Activated naive CD8-positive, alpha-beta T cell treated with anti-CD3 and anti-CD28 coated beads, Interleukin-2, amount 50 U/mL, for 24 hours (primary cell): ENCODE data around the gene MALSU1.
"Not testable (repeated sequence)": the region's sequence is repeated elsewhere in the genome, so short reads cannot be mapped to it uniquely, and the experiment has no call there.

Experiments
- ATAC-seq: fragments of 150-1000 bp; cut with Tn5 transposase; one replicate; pipeline ENCODE4 v1.10.0; 2021
- DNase-seq: peaks from one replicate; pipeline ENCODE4 v3.0.0; 2021
- H3K27ac Mint-ChIP-seq: one replicate; pipeline ENCODE4 v1.8.0; 2021; ENCODE audit warnings: mild to moderate bottlenecking, mixed read lengths
- H3K27me3 Mint-ChIP-seq: one replicate; pipeline ENCODE4 v1.8.0; 2021; ENCODE audit warnings: mixed read lengths
- H3K36me3 Mint-ChIP-seq: one replicate; pipeline ENCODE4 v1.8.0; 2021; ENCODE audit warnings: low read depth, mixed read lengths
- H3K4me1 Mint-ChIP-seq: one replicate; pipeline ENCODE4 v1.8.0; 2021; ENCODE audit warnings: mixed read lengths
- H3K4me3 Mint-ChIP-seq: one replicate; pipeline ENCODE4 v1.8.0; 2021; ENCODE audit warnings: mild to moderate bottlenecking, moderate library complexity, mixed read lengths
- H3K9me3 Mint-ChIP-seq: one replicate; pipeline ENCODE4 v1.8.0; 2021; ENCODE audit warnings: mixed read lengths

MALSU1 gene

DNA sequence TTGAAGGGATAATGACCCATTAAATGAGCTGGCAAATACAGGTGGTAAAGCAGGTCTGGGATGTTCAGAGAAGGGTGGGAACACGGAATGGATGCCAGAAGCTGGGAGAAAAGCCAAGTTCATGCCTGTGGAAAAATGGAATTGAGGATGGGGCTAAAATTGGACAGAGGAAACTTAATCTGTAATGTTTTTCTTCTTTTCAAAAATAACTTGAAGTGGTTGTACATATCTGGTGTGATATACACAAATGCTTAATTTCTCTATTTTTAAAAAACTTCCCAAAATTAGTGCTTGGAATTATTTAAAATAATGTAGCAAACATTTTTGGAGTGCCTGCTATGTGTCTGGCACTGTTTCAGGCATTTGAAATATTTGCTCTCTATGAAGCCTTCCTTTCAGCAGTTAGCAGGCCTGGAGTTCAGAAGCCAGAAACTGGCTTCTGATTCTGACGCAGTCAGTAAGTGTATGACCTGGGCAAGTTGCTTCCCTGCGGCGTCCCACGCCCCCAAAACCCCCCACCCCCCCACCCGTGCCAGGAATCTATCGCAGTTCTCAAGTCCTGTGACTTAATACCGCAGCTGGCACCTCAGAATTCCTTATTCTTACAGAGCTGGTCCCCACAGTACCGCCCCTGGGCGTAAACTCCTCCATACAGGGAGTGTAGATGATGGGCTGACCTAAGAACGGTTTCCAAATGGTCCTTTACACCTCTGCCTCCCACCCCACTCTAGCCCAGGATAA lies 828 bp upstream of the MALSU1 start:
- DNase-seq (no peak), ATAC-seq (no peak)
- Mint-ChIP-seq H3K27me3 (peaks cover 3% of the 10 kb centered on the region), H3K4me1 (peaks cover 37% of the 10 kb centered on the region), H3K4me3 (peak overlapping the region; percentile 90), H3K27ac (peak overlapping the region; percentile 97), H3K36me3 (peaks cover 24% of the 10 kb centered on the region), H3K9me3 (peaks cover 4% of the 10 kb centered on the region)

GRCh38 chr7:23299770-23300300 lies 696 bp downstream of the MALSU1 start:
- Mint-ChIP-seq H3K4me3 (peak overlapping the region; percentile 90), H3K27me3 (peaks cover 3% of the 10 kb centered on the region), H3K27ac (peak overlapping the region; percentile 97), H3K4me1 (peaks cover 47% of the 10 kb centered on the region), H3K9me3 (peaks cover 4% of the 10 kb centered on the region), H3K36me3 (peaks cover 34% of the 10 kb centered on the region)
- DNase-seq (no peak), ATAC-seq (no peak)

GRCh38 chr7:23306936-23307521 lies 7.9 kb downstream of the MALSU1 start:
- no peak overlapping the region for H3K4me3 Mint-ChIP-seq
- no peaks in the 10 kb centered on the region for H3K9me3 Mint-ChIP-seq
- DNase-seq, result no peak
- H3K27me3 Mint-ChIP-seq, result no peaks in the 10 kb centered on the region
- H3K27ac Mint-ChIP-seq, result peak overlapping the region; percentile 32
- ATAC-seq, result no peak
- peaks cover 40% of the 10 kb centered on the region for H3K4me1 Mint-ChIP-seq
- H3K36me3 Mint-ChIP-seq, result peaks cover 66% of the 10 kb centered on the region

GRCh38 chr7:23308754-23309153 lies 9.6 kb downstream of the MALSU1 start:
- H3K27ac Mint-ChIP-seq, result no peak overlapping the region

GRCh38 chr7:23312141-23312540 lies 13.0 kb downstream of the MALSU1 start:
- peaks cover 27% of the 10 kb centered on the region for H3K36me3 Mint-ChIP-seq
- not testable (repeated sequence) for DNase-seq, H3K4me1 Mint-ChIP-seq, H3K27ac Mint-ChIP-seq, ATAC-seq, H3K4me3 Mint-ChIP-seq, H3K9me3 Mint-ChIP-seq, H3K27me3 Mint-ChIP-seq

More at GRCh38 chr7:23308754-23309153, 9.6 kb downstream of the MALSU1 start:
- no peaks in the 10 kb centered on the region for H3K27me3 Mint-ChIP-seq
- DNase-seq (no peak), ATAC-seq (no peak)
- peaks cover 28% of the 10 kb centered on the region for H3K4me1 Mint-ChIP-seq
- peaks cover 54% of the 10 kb centered on the region for H3K36me3 Mint-ChIP-seq
- no peaks in the 10 kb centered on the region for H3K9me3 Mint-ChIP-seq
- no peak overlapping the region for H3K4me3 Mint-ChIP-seq

- Mint-ChIP-seq H3K4me1 (peaks cover 6% of the 10 kb centered on the region), H3K36me3 (peaks cover 11% of the 10 kb centered on the region), H3K27ac (no peak overlapping the region), H3K27me3 (peaks cover 2% of the 10 kb centered on the region), H3K9me3 (no peaks in the 10 kb centered on the region), H3K4me3 (no peak overlapping the region)
- ATAC-seq (no peak), DNase-seq (no peak)
Observed at GRCh38 chr7:23315366-23315765, 16.2 kb downstream of the MALSU1 start.

GRCh38 chr7:23331132-23331531 lies 32.0 kb downstream of the MALSU1 start:
- ATAC-seq (no peak), DNase-seq (no peak)
- Mint-ChIP-seq H3K27ac (no peak overlapping the region), H3K4me3 (no peak overlapping the region), H3K27me3 (peaks cover 4% of the 10 kb centered on the region), H3K9me3 (no peaks in the 10 kb centered on the region), H3K4me1 (no peaks in the 10 kb centered on the region), H3K36me3 (no peaks in the 10 kb centered on the region)

- peaks cover 4% of the 10 kb centered on the region for H3K27me3 Mint-ChIP-seq
- no peaks in the 10 kb centered on the region for H3K9me3 Mint-ChIP-seq
- H3K27ac Mint-ChIP-seq, result no peak overlapping the region
- no peak for DNase-seq
- no peak for ATAC-seq
- no peaks in the 10 kb centered on the region for H3K36me3 Mint-ChIP-seq
- no peaks in the 10 kb centered on the region for H3K4me1 Mint-ChIP-seq
- H3K4me3 Mint-ChIP-seq, result no peak overlapping the region
Observed at GRCh38 chr7:23332193-23332592, 33.1 kb downstream of the MALSU1 start.

- Mint-ChIP-seq H3K9me3 (no peaks in the 10 kb centered on the region), H3K36me3 (no peaks in the 10 kb centered on the region), H3K27me3 (peaks cover 4% of the 10 kb centered on the region), H3K4me3 (no peak overlapping the region), H3K4me1 (no peaks in the 10 kb centered on the region), H3K27ac (no peak overlapping the region)
- DNase-seq, result no peak
- ATAC-seq, result no peak
Observed at GRCh38 chr7:23332910-23333612, 33.9 kb downstream of the MALSU1 start.

- no peaks in the 10 kb centered on the region for H3K9me3 Mint-ChIP-seq
- peaks cover 3% of the 10 kb centered on the region for H3K27me3 Mint-ChIP-seq
- ATAC-seq (no peak), DNase-seq (no peak)
- no peaks in the 10 kb centered on the region for H3K4me1 Mint-ChIP-seq
- no peak overlapping the region for H3K27ac Mint-ChIP-seq
- no peak overlapping the region for H3K4me3 Mint-ChIP-seq
- H3K36me3 Mint-ChIP-seq, result no peaks in the 10 kb centered on the region
Observed at GRCh38 chr7:23333671-23334246, 34.6 kb downstream of the MALSU1 start.

- no peak for ATAC-seq
- Mint-ChIP-seq H3K27ac (no peak overlapping the region), H3K4me1 (no peaks in the 10 kb centered on the region), H3K9me3 (no peaks in the 10 kb centered on the region), H3K4me3 (no peak overlapping the region), H3K36me3 (no peaks in the 10 kb centered on the region), H3K27me3 (peaks cover 3% of the 10 kb centered on the region)
- DNase-seq, result no peak
Observed at GRCh38 chr7:23334482-23335056, 35.4 kb downstream of the MALSU1 start.

GRCh38 chr7:23335136-23335535 lies 36.0 kb downstream of the MALSU1 start:
- H3K27ac Mint-ChIP-seq, result no peak overlapping the region
- ATAC-seq, result no peak
- no peaks in the 10 kb centered on the region for H3K36me3 Mint-ChIP-seq

GRCh38 chr7:23335621-23336020 lies 36.5 kb downstream of the MALSU1 start:
- H3K4me3 Mint-ChIP-seq, result no peak overlapping the region
- ATAC-seq, result no peak

More at GRCh38 chr7:23335136-23335535, 36.0 kb downstream of the MALSU1 start:
- Mint-ChIP-seq H3K27me3 (peaks cover 3% of the 10 kb centered on the region), H3K4me3 (no peak overlapping the region), H3K4me1 (no peaks in the 10 kb centered on the region), H3K9me3 (no peaks in the 10 kb centered on the region)
- no peak for DNase-seq

GRCh38 chr7:23336086-23336485 lies 36.9 kb downstream of the MALSU1 start:
- no peak overlapping the region for H3K4me3 Mint-ChIP-seq
- H3K4me1 Mint-ChIP-seq, result no peaks in the 10 kb centered on the region
- H3K27me3 Mint-ChIP-seq, result peaks cover 3% of the 10 kb centered on the region
- no peak for DNase-seq
- no peak for ATAC-seq
- H3K9me3 Mint-ChIP-seq, result no peaks in the 10 kb centered on the region
- no peak overlapping the region for H3K27ac Mint-ChIP-seq
- no peaks in the 10 kb centered on the region for H3K36me3 Mint-ChIP-seq

More at GRCh38 chr7:23335621-23336020, 36.5 kb downstream of the MALSU1 start:
- no peak for DNase-seq
- Mint-ChIP-seq H3K36me3 (no peaks in the 10 kb centered on the region), H3K27me3 (peaks cover 3% of the 10 kb centered on the region), H3K9me3 (no peaks in the 10 kb centered on the region), H3K4me1 (no peaks in the 10 kb centered on the region), H3K27ac (no peak overlapping the region)
